ENCODE results near the gene BFSP2.

GRCh38 chr3:133386876-133387275 lies 13.0 kb upstream of the BFSP2 start:
- no peak for TF ChIP-seq CTCF (conservative IDR thresholded peaks at IDR 0.05; ENCODE audit: low read depth, low read length)
- no peak for TF ChIP-seq CEBPB (IDR thresholded peaks at IDR 0.05; ENCODE audit: low read depth, low read length)
